ENCODE results near the gene FETUB. TPM values are rescaled to one million over a fixed set of nuclear protein-coding genes. Genes with fewer than 3 reads are reported as not detected.

Gene FETUB
- total RNA-seq, 2 experiments from 2014 or later, result not detected

DNA sequence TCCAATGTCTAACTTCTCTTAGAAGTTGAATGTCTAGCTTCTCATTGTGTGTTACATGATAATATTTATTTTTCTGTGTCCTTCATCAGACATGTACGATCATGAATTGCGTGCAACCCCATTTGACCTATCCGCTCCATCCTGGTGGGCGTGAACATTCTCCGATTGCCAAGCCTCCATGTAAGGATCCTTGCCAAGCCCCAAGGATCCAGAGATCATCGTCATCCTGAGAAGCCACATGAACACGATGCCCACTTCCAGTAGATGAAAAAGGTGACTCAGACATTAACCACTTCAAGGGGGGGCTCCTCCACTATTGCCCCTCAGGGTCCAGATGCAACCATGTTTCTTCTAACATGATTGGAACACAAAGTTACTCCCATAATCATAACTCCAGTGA is 51.5 kb downstream of the FETUB start:
- POLR2A ChIA-PET, result interaction anchor here (0.6 kb wide), 1 partner anchor 28 kb away, joined by 3 read pairs; no protein-coding TSS in a partner anchor
- no peak overlapping the region for H3K27ac ChIP-seq (ENCODE audit: low read depth, low read length, poor library complexity, severe bottlenecking)
- CTCF ChIA-PET (ENCODE audit: unreplicated experiment), result no interaction called here
- no peak for DNase-seq (ENCODE audit: low spot score)
- TF ChIP-seq, protein P1, sequence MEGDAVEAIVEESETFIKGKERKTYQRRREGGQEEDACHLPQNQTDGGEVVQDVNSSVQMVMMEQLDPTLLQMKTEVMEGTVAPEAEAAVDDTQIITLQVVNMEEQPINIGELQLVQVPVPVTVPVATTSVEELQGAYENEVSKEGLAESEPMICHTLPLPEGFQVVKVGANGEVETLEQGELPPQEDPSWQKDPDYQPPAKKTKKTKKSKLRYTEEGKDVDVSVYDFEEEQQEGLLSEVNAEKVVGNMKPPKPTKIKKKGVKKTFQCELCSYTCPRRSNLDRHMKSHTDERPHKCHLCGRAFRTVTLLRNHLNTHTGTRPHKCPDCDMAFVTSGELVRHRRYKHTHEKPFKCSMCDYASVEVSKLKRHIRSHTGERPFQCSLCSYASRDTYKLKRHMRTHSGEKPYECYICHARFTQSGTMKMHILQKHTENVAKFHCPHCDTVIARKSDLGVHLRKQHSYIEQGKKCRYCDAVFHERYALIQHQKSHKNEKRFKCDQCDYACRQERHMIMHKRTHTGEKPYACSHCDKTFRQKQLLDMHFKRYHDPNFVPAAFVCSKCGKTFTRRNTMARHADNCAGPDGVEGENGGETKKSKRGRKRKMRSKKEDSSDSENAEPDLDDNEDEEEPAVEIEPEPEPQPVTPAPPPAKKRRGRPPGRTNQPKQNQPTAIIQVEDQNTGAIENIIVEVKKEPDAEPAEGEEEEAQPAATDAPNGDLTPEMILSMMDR (conservative IDR thresholded peaks at IDR 0.05; ENCODE audit: low read length), result no peak
- H3K4me3 ChIP-seq (ENCODE audit: low read depth, low read length, poor library complexity, severe bottlenecking), result no peak overlapping the region
- no peaks in the 10 kb centered on the region for H3K79me2 ChIP-seq (ENCODE audit: insufficient read depth, low read depth, low read length)
- H3K9me3 ChIP-seq (ENCODE audit: low read length), result no peaks in the 10 kb centered on the region
- H3K4me1 ChIP-seq (ENCODE audit: insufficient read depth, low read length, poor library complexity, severe bottlenecking), result no peaks in the 10 kb centered on the region
- H3K36me3 ChIP-seq (ENCODE audit: insufficient read depth, low read length), result no peaks in the 10 kb centered on the region
- H2AFZ ChIP-seq (ENCODE audit: low read length), result no peak overlapping the region
- H3K4me2 ChIP-seq (ENCODE audit: low read length), result no peak overlapping the region
- H4K20me1 ChIP-seq (ENCODE audit: insufficient read depth, low read length), result no peaks in the 10 kb centered on the region
- no TSS peak for BruUV-seq (replicated peaks)
- H3K9me2 ChIP-seq (ENCODE audit: insufficient read depth, low read length), result no peaks in the 10 kb centered on the region
- intact Hi-C loops (cut with micrococcal nuclease; ENCODE audit: unreplicated experiment), result no loop called here

GRCh38 chr3:186693843-186694242 is 53.6 kb downstream of the FETUB start:
- intact Hi-C loops (cut with micrococcal nuclease; ENCODE audit: unreplicated experiment), result no loop called here
- no peaks in the 10 kb centered on the region for H3K9me2 ChIP-seq (ENCODE audit: insufficient read depth, low read length)
- no peaks in the 10 kb centered on the region for H3K36me3 ChIP-seq (ENCODE audit: insufficient read depth, low read length)
- BruUV-seq (replicated peaks), result no TSS peak
- no peak overlapping the region for H3K4me3 ChIP-seq (ENCODE audit: low read depth, low read length, poor library complexity, severe bottlenecking)
- H2AFZ ChIP-seq (ENCODE audit: low read length), result no peak overlapping the region
- ChIA-PET POLR2A (interaction anchor here (0.5 to 1.0 kb wide), 2 partner anchors 26 to 386 kb away, joined by 3 read pairs; no protein-coding TSS in a partner anchor), CTCF (ENCODE audit: unreplicated experiment) (no interaction called here)
- H3K4me2 ChIP-seq (ENCODE audit: low read length), result no peak overlapping the region
- no peaks in the 10 kb centered on the region for H4K20me1 ChIP-seq (ENCODE audit: insufficient read depth, low read length)
- no peak for DNase-seq (ENCODE audit: low spot score)
- H3K9me3 ChIP-seq (ENCODE audit: low read length), result no peaks in the 10 kb centered on the region
- H3K79me2 ChIP-seq (ENCODE audit: insufficient read depth, low read depth, low read length), result no peaks in the 10 kb centered on the region
- no peaks in the 10 kb centered on the region for H3K4me1 ChIP-seq (ENCODE audit: insufficient read depth, low read length, poor library complexity, severe bottlenecking)
- H3K27ac ChIP-seq (ENCODE audit: low read depth, low read length, poor library complexity, severe bottlenecking), result no peak overlapping the region
- TF ChIP-seq, protein P1 (conservative IDR thresholded peaks at IDR 0.05; ENCODE audit: low read length), result no peak
- no peak for TF ChIP-seq EZH2phosphoT487 (IDR thresholded peaks at IDR 0.05; ENCODE audit: borderline replicate concordance, low read depth, low read length)

GRCh38 chr3:186694288-186695032 is 54.3 kb downstream of the FETUB start:
- ChIA-PET POLR2A (interaction anchor here (1.0 kb wide), 1 partner anchor 26 kb away, joined by 3 read pairs; no protein-coding TSS in a partner anchor), CTCF (ENCODE audit: unreplicated experiment) (no interaction called here)
- Histone ChIP-seq H3K4me2 (ENCODE audit: low read length) (no peak overlapping the region), H3K4me3 (ENCODE audit: low read depth, low read length, poor library complexity, severe bottlenecking) (no peak overlapping the region), H4K20me1 (ENCODE audit: insufficient read depth, low read length) (no peaks in the 10 kb centered on the region), H3K79me2 (ENCODE audit: insufficient read depth, low read depth, low read length) (no peaks in the 10 kb centered on the region), H3K36me3 (ENCODE audit: insufficient read depth, low read length) (no peaks in the 10 kb centered on the region), H2AFZ (ENCODE audit: low read length) (no peak overlapping the region), H3K9me3 (ENCODE audit: low read length) (no peaks in the 10 kb centered on the region), H3K9me2 (ENCODE audit: insufficient read depth, low read length) (no peaks in the 10 kb centered on the region), H3K27ac (ENCODE audit: low read depth, low read length, poor library complexity, severe bottlenecking) (no peak overlapping the region), H3K4me1 (ENCODE audit: insufficient read depth, low read length, poor library complexity, severe bottlenecking) (no peaks in the 10 kb centered on the region)
- intact Hi-C loops (cut with micrococcal nuclease; ENCODE audit: unreplicated experiment), result no loop called here
- BruUV-seq (replicated peaks), result no TSS peak
- TF ChIP-seq, protein P1 (conservative IDR thresholded peaks at IDR 0.05; ENCODE audit: low read length), result no peak
- TF ChIP-seq EZH2phosphoT487 (IDR thresholded peaks at IDR 0.05; ENCODE audit: borderline replicate concordance, low read depth, low read length), result no peak
- DNase-seq (ENCODE audit: low spot score), result no peak

All from OCI-LY7 (cell line).